Ishikawa (cell line): ENCODE results near the gene NTRK1.
A peak's percentile ranks its signal among the peaks of the same experiment; 100 is the strongest.

ENCODE experiments used
- CEBPB ChIP-seq: IDR thresholded peaks from 2 replicates; pipeline ENCODE4 v1.6.1; 2012
- CREB1 ChIP-seq: IDR thresholded peaks from 2 replicates; pipeline ENCODE4 v1.6.1; 2012; ENCODE audit warnings: low read depth
- EGR1 ChIP-seq: IDR thresholded peaks from 2 replicates; pipeline ENCODE4 v1.6.1; 2012
- EP300 ChIP-seq: IDR thresholded peaks from 2 replicates; pipeline ENCODE4 v1.6.1; 2012; ENCODE audit warnings: borderline replicate concordance
- FOXM1 ChIP-seq: IDR thresholded peaks from 2 replicates; pipeline ENCODE4 v1.6.1; 2012; ENCODE audit warnings: low read depth, borderline replicate concordance
- NFIC ChIP-seq: IDR thresholded peaks from 2 replicates; pipeline ENCODE4 v1.6.1; 2012
- RAD21 ChIP-seq: IDR thresholded peaks from 2 replicates; pipeline ENCODE4 v1.6.1; 2012; ENCODE audit warnings: low read depth
- REST ChIP-seq: IDR thresholded peaks from 2 replicates; pipeline ENCODE4 v1.6.1; 2012; ENCODE audit warnings: low read depth, mild to moderate bottlenecking
- TAF1 ChIP-seq: IDR thresholded peaks from 2 replicates; pipeline ENCODE4 v1.6.1; 2012; ENCODE audit warnings: low read depth, mild to moderate bottlenecking
- TCF12 ChIP-seq: IDR thresholded peaks from 2 replicates; pipeline ENCODE4 v1.6.1; 2012; ENCODE audit warnings: low read depth
- TEAD4 ChIP-seq: IDR thresholded peaks from 2 replicates; pipeline ENCODE4 v1.6.1; 2012
- YY1 ChIP-seq: IDR thresholded peaks from 2 replicates; pipeline ENCODE4 v1.6.1; 2012; ENCODE audit warnings: low read depth
- ZBTB7A ChIP-seq: IDR thresholded peaks from 2 replicates; pipeline ENCODE4 v1.6.1; 2012; ENCODE audit warnings: low read depth
- TF ChIP-seq, protein P1 (sequence below): IDR thresholded peaks from 2 replicates; pipeline ENCODE4 v1.6.1; 2012
- TF ChIP-seq, protein P2 (sequence below): IDR thresholded peaks from 2 replicates; pipeline ENCODE4 v1.6.1; 2012

Gene NTRK1

GRCh38 chr1:156908541-156908940 lies 47.9 kb downstream of the NTRK1 start:
- TF ChIP-seq TEAD4 (no peak), EP300 (no peak), CEBPB (no peak), REST (no peak), CREB1 (no peak), EGR1 (no peak), YY1 (no peak), ZBTB7A (no peak), TCF12 (no peak)
- TF ChIP-seq, protein P1, sequence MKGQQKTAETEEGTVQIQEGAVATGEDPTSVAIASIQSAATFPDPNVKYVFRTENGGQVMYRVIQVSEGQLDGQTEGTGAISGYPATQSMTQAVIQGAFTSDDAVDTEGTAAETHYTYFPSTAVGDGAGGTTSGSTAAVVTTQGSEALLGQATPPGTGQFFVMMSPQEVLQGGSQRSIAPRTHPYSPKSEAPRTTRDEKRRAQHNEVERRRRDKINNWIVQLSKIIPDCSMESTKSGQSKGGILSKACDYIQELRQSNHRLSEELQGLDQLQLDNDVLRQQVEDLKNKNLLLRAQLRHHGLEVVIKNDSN: no peak
- TF ChIP-seq, protein P2, sequence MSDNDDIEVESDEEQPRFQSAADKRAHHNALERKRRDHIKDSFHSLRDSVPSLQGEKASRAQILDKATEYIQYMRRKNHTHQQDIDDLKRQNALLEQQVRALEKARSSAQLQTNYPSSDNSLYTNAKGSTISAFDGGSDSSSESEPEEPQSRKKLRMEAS: no peak

DNA sequence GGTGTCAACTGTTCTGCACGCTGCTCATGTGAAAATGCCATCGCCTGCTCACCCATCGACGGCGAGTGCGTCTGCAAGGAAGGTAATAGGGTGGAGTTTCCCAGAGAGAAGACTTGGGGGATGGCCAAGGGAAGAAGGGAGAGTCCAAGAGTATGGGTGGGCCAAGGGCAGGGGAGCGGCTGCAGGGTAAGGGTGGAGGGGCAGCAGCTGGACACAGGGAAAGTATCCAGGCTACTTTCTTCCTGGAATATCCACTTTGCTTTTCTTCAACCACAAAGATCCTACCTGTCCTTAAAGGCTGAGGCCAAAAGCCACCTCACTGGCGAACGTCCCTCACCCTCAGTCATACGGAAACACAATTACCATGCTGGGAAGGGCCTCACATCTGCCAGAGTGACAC lies 48.3 kb downstream of the NTRK1 start:
- TF ChIP-seq NFIC (no peak), CREB1 (no peak), TEAD4 (no peak), TAF1 (no peak), FOXM1 (no peak), RAD21 (no peak), CEBPB (no peak), REST (no peak)
- TF ChIP-seq, protein P1: no peak

- TF ChIP-seq, protein P1: no peak
- no peak for TF ChIP-seq EGR1
- TF ChIP-seq TAF1: no peak
- TF ChIP-seq, protein P2: no peak
- no peak for TF ChIP-seq CEBPB
- TF ChIP-seq NFIC: no peak
- no peak for TF ChIP-seq REST
- TF ChIP-seq RAD21: no peak
- no peak for TF ChIP-seq CREB1
- no peak for TF ChIP-seq EP300
- TF ChIP-seq TEAD4: no peak
- TF ChIP-seq ZBTB7A: no peak
- no peak for TF ChIP-seq TCF12
Measured at GRCh38 chr1:156909671-156910070, 49.0 kb downstream of the NTRK1 start.

DNA sequence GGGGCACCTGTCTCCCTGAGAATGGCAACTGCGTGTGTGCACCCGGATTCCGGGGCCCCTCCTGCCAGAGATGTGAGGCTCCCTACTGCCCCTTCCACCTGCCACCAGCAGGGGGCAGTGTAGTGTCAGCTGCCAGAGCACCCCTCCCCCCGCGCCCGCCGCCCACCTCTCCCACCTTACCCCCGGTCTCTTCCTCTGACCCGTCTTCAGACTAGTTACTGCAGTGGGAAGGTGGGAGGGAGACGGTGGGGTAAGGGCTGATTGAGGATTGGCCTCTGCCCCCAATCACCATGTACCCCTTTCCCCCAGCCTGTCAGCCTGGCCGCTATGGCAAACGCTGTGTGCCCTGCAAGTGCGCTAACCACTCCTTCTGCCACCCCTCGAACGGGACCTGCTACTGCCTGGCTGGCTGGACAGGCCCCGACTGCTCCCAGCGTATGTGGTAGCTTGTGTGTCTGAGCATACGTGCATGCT lies 49.7 kb downstream of the NTRK1 start:
- TF ChIP-seq ZBTB7A: peak; percentile 88
- no peak for TF ChIP-seq REST
- no peak for TF ChIP-seq FOXM1
- peak; percentile 56 for TF ChIP-seq RAD21
- TF ChIP-seq, protein P1: no peak
